SK-N-SH treated with all-trans-retinoic acid at 6 μM for 48 hours (cell line): Measurements from ENCODE around the gene SEMA4D.

Experiments used
- BACH2 ChIP-seq: fragments of 250-450 bp; sonication (Bioruptor Pico); IDR thresholded peaks from 2 replicates; pipeline ENCODE4 v1.9.0; 2021; ENCODE audit warnings: mild to moderate bottlenecking, borderline replicate concordance
- CREB5 ChIP-seq: fragments of 250-450 bp; sonication (Bioruptor Pico); IDR thresholded peaks from 2 replicates; pipeline ENCODE4 v1.5.1; 2020; ENCODE audit warnings: low read depth, mild to moderate bottlenecking, moderate library complexity
- ESRRG ChIP-seq: fragments of 250-450 bp; sonication (Bioruptor Pico); IDR thresholded peaks from 2 replicates; pipeline ENCODE4 v1.6.1; 2021; ENCODE audit warnings: mild to moderate bottlenecking
- ISL1 ChIP-seq: fragments of 250-450 bp; sonication (Bioruptor Pico); IDR thresholded peaks from 2 replicates; pipeline ENCODE4 v2.1.2; 2022; ENCODE audit warnings: mild to moderate bottlenecking, moderate library complexity
- OSR1 ChIP-seq: fragments of 250-450 bp; sonication (Bioruptor Pico); IDR thresholded peaks from 2 replicates; pipeline ENCODE4 v1.8.0; 2022; ENCODE audit warnings: moderate library complexity, mild to moderate bottlenecking, inconsistent platforms
- PATZ1 ChIP-seq: fragments of 250-450 bp; sonication (Bioruptor Pico); IDR thresholded peaks from 2 replicates; pipeline ENCODE4 v1.8.0; 2020; ENCODE audit warnings: mild to moderate bottlenecking, moderate library complexity, borderline replicate concordance
- SNAI2 ChIP-seq: fragments of 250-450 bp; sonication (Bioruptor Pico); IDR thresholded peaks from 2 replicates; pipeline ENCODE4 v1.5.0; 2020; ENCODE audit warnings: mild to moderate bottlenecking, moderate library complexity
- TCF4 ChIP-seq: fragments of 250-450 bp; sonication (Bioruptor Pico); IDR thresholded peaks from 2 replicates; pipeline ENCODE4 v1.8.0; 2021; ENCODE audit warnings: mild to moderate bottlenecking, moderate library complexity, borderline replicate concordance
- TOX ChIP-seq: fragments of 250-450 bp; sonication (Bioruptor Pico); IDR thresholded peaks from 2 replicates; pipeline ENCODE4 v1.8.0; 2021; ENCODE audit warnings: mild to moderate bottlenecking, moderate library complexity, borderline replicate concordance
- ZFP30 ChIP-seq: fragments of 450-650 bp; formaldehyde crosslinking; IDR thresholded peaks from 2 replicates; pipeline ENCODE4 v1.5.0; 2022; ENCODE audit warnings: mild to moderate bottlenecking, moderate library complexity
- ZNF565 ChIP-seq: fragments of 450-650 bp; formaldehyde crosslinking; conservative IDR thresholded peaks from 2 replicates; pipeline ENCODE4 v1.5.0; 2020; ENCODE audit warnings: low read depth, mild to moderate bottlenecking, moderate library complexity

DNA sequence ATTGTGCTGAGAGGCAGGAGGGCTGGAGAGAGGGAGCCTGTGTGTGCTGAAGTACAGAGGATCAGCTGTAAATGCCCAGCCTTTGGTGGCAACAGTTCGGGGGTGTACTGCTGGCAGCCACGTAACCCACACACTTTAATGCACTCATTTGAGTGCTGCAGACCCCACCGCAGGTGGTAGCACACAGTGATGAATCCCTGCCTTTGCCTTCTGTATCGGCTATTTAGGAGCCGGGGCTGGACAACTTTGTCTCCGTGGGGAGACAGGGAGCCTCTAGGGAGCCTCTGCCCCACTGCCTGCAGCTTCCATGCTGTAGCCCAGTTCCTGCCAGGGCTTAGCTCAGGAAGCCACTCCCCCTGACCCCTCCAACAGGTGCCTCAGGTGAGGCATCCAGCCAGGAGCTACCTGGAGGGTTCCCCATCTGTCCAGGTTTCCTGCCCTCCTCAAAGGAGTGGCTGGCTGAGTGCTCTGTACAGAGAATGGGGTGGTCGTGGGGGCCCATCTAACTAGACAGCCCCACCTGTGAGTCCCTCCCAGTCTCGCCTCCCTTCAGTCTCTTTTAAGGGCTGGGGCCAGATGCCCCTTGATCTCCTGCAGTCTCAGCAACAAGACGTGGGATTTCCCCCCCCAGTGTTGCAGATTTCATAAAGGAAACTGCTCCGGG, 135.1 kb downstream of the SEMA4D start:
- TF ChIP-seq TOX (CRISPR knock-in tag) = no peak
- no peak for TF ChIP-seq TCF4 (CRISPR knock-in tag)
- no peak for TF ChIP-seq OSR1 (CRISPR knock-in tag)
- TF ChIP-seq CREB5 (CRISPR knock-in tag) = no peak
- no peak for TF ChIP-seq ZNF565
- TF ChIP-seq ESRRG (CRISPR knock-in tag) = no peak
- TF ChIP-seq SNAI2 = no peak
- no peak for TF ChIP-seq ZFP30 (CRISPR knock-in tag)
- no peak for TF ChIP-seq PATZ1
- TF ChIP-seq ISL1 (CRISPR knock-in tag) = no peak
- no peak for TF ChIP-seq BACH2 (CRISPR knock-in tag)
